GM18868 (cell line): ENCODE data around the gene NENF.
"Not testable (repeated sequence)": the region's sequence is repeated elsewhere in the genome, so short reads cannot be mapped to it uniquely, and the experiment has no call there.

Source experiments
- ATAC-seq: cut with Tn5 transposase; IDR thresholded peaks from one replicate; pipeline ENCODE4 v1.9.1; 2021; ENCODE audit warnings: mild to moderate bottlenecking, moderate library complexity; ENCODE audit not compliant: unreplicated experiment

Gene NENF

GRCh38 chr1:212478467-212479025 is 45.8 kb downstream of the NENF start:
- no peak for ATAC-seq

GRCh38 chr1:212479188-212479587 is 46.5 kb downstream of the NENF start:
- ATAC-seq, result no peak

- not testable (repeated sequence) for ATAC-seq
These were observed 48.2 kb downstream of the NENF start for GRCh38 chr1:212480711-212481437.

GRCh38 chr1:212481438-212481767 is 48.7 kb downstream of the NENF start:
- ATAC-seq, result no peak

GRCh38 chr1:212482006-212482636 is 49.4 kb downstream of the NENF start:
- no peak for ATAC-seq

GRCh38 chr1:212482637-212483441 is 50.1 kb downstream of the NENF start:
- no peak for ATAC-seq

- no peak for ATAC-seq
These were observed 52.2 kb downstream of the NENF start for GRCh38 chr1:212484701-212485570.

- no peak for ATAC-seq
These were observed 52.8 kb downstream of the NENF start for GRCh38 chr1:212485571-212485912.

- no peak for ATAC-seq
These were observed 53.3 kb downstream of the NENF start for GRCh38 chr1:212485913-212486618.

- ATAC-seq, result no peak
These were observed 53.9 kb downstream of the NENF start for GRCh38 chr1:212486619-212486975.

- ATAC-seq, result no peak
These were observed 54.6 kb downstream of the NENF start for GRCh38 chr1:212487286-212487685.

- no peak for ATAC-seq
These were observed 55.2 kb downstream of the NENF start for GRCh38 chr1:212487774-212488435.

- ATAC-seq, result peak; percentile 82
These were observed 55.9 kb downstream of the NENF start for GRCh38 chr1:212488436-212489283.

GRCh38 chr1:212489284-212489859 is 56.7 kb downstream of the NENF start:
- no peak for ATAC-seq

GRCh38 chr1:212490276-212490675 is 57.6 kb downstream of the NENF start:
- no peak for ATAC-seq

- ATAC-seq, result no peak
These were observed 58.7 kb downstream of the NENF start for GRCh38 chr1:212491454-212491853.
